HEK293T (cell line): ENCODE measurements around the gene RANBP3.

Experiments used
- ARNT ChIP-seq: fragments of 450-650 bp; IDR thresholded peaks from 2 replicates; pipeline ENCODE4 v1.6.1; 2017; ENCODE audit warnings: mild to moderate bottlenecking
- BHLHE40 ChIP-seq: fragments of 450-650 bp; IDR thresholded peaks from 2 replicates; pipeline ENCODE4 v1.6.1; 2016; ENCODE audit warnings: mild to moderate bottlenecking, moderate library complexity, borderline replicate concordance
- CTBP1 ChIP-seq: fragments of 450-650 bp; IDR thresholded peaks from 2 replicates; pipeline ENCODE4 v1.6.1; 2016; ENCODE audit warnings: borderline replicate concordance
- ELF4 ChIP-seq: fragments of 450-650 bp; IDR thresholded peaks from 2 replicates; pipeline ENCODE4 v1.6.1; 2017; ENCODE audit warnings: antibody characterized with exemption
- FOXA1 ChIP-seq: fragments of 450-650 bp; IDR thresholded peaks from 2 replicates; pipeline ENCODE4 v1.6.1; 2016; ENCODE audit warnings: mild to moderate bottlenecking
- FOXM1 ChIP-seq: fragments of 450-650 bp; IDR thresholded peaks from 2 replicates; pipeline ENCODE4 v1.6.1; 2017; ENCODE audit warnings: mild to moderate bottlenecking, borderline replicate concordance
- HDGF ChIP-seq: fragments of 450-650 bp; IDR thresholded peaks from 2 replicates; pipeline ENCODE4 v1.6.1; 2017; ENCODE audit warnings: antibody characterized with exemption, borderline replicate concordance
- NFRKB ChIP-seq: fragments of 450-650 bp; IDR thresholded peaks from 2 replicates; pipeline ENCODE4 v1.6.1; 2016; ENCODE audit warnings: mild to moderate bottlenecking, moderate library complexity
- SP1 ChIP-seq: fragments of 450-650 bp; IDR thresholded peaks from 2 replicates; pipeline ENCODE4 v1.6.1; 2017
- SUZ12 ChIP-seq: fragments of 450-650 bp; IDR thresholded peaks from 2 replicates; pipeline ENCODE4 v1.6.1; 2016; ENCODE audit warnings: mild to moderate bottlenecking
- ZNF384 ChIP-seq: fragments of 450-650 bp; IDR thresholded peaks from 2 replicates; pipeline ENCODE4 v1.6.1; 2016

- TF ChIP-seq ELF4 (no peak), SP1 (no peak), FOXM1 (no peak), BHLHE40 (no peak), HDGF (no peak), FOXA1 (no peak), ZNF384 (no peak), SUZ12 (no peak), NFRKB (no peak), ARNT (no peak), CTBP1 (no peak)
Measured at GRCh38 chr19:5974721-5975387, 3.1 kb downstream of the RANBP3 start.
